ENCODE data around the gene PTEN.
"Not testable (repeated sequence)": the region's sequence is repeated elsewhere in the genome, so short reads cannot be mapped to it uniquely, and the experiment has no call there.

Gene PTEN

GRCh38 chr10:87873656-87874055 is 10.2 kb downstream of the PTEN start:
- no peak for DNase-seq

GRCh38 chr10:87875929-87876571 is 12.6 kb downstream of the PTEN start:
- no peak for DNase-seq

- DNase-seq, result no peak
Observed at GRCh38 chr10:87878664-87879459, 15.4 kb downstream of the PTEN start.

- no peak for DNase-seq
Observed at GRCh38 chr10:87880336-87880735, 16.9 kb downstream of the PTEN start.

- not testable (repeated sequence) for DNase-seq
Observed at GRCh38 chr10:87881373-87882059, 18.1 kb downstream of the PTEN start.

GRCh38 chr10:87882555-87883294 is 19.3 kb downstream of the PTEN start:
- DNase-seq, result no peak

GRCh38 chr10:87886635-87887034 is 23.2 kb downstream of the PTEN start:
- DNase-seq, result no peak

- DNase-seq, result no peak
Observed at GRCh38 chr10:87887146-87887545, 23.7 kb downstream of the PTEN start.

- no peak for DNase-seq
Observed at GRCh38 chr10:87887548-87888289, 24.3 kb downstream of the PTEN start.

- no peak for DNase-seq
Observed at GRCh38 chr10:87895430-87895829, 32.0 kb downstream of the PTEN start.

- DNase-seq, result no peak
Observed at GRCh38 chr10:87896216-87896615, 32.8 kb downstream of the PTEN start.

- not testable (repeated sequence) for DNase-seq
Observed at GRCh38 chr10:87897957-87898356, 34.5 kb downstream of the PTEN start.

- DNase-seq, result not testable (repeated sequence)
Observed at GRCh38 chr10:87903396-87903795, 40.0 kb downstream of the PTEN start.

GRCh38 chr10:87913156-87913921 is 49.9 kb downstream of the PTEN start:
- no peak for DNase-seq

- DNase-seq, result no peak
Observed at GRCh38 chr10:87915406-87915805, 52.0 kb downstream of the PTEN start.

GRCh38 chr10:87915989-87916388 is 52.6 kb downstream of the PTEN start:
- no peak for DNase-seq

GRCh38 chr10:87916515-87916914 is 53.1 kb downstream of the PTEN start:
- DNase-seq, result no peak

- DNase-seq, result no peak
Observed at GRCh38 chr10:87918254-87918859, 54.9 kb downstream of the PTEN start.

- no peak for DNase-seq
Observed at GRCh38 chr10:87920538-87920937, 57.1 kb downstream of the PTEN start.

- DNase-seq, result no peak
Observed at GRCh38 chr10:87921931-87922688, 58.7 kb downstream of the PTEN start.
